ENCODE results near the gene PLEKHA4. TPM values are rescaled to one million over a fixed set of nuclear protein-coding genes. Genes with fewer than 3 reads are reported as not detected.
A peak's percentile ranks its signal among the peaks of the same experiment; 100 is the strongest.

PLEKHA4 gene
- total and polyA plus RNA-seq, 9 of the 15 experiments (the other 6 are each of a cell fraction or from before 2014, with no cell fraction given) = 0.07 to 30.8 (median 11.4) TPM

GRCh38 chr19:48872884-48873475, 4.6 kb upstream of the PLEKHA4 start (continued):
- TF ChIP-seq AFF1 (IDR thresholded peaks at IDR 0.05; ENCODE audit: low read depth in 1 of 2, partially characterized antibody in 2 of 2) = no peak
- no peak for TF ChIP-seq ZBTB12 (CRISPR knock-in tag; IDR thresholded peaks at IDR 0.05)
- peak; percentile 39; the same call in 1 of the 2 replicates for TF ChIP-seq KLF16 (IDR thresholded peaks at IDR 0.05)
- TF ChIP-seq NEUROD1 (IDR thresholded peaks at IDR 0.05; ENCODE audit: borderline replicate concordance, low read depth, low read length, partially characterized antibody) = peak; percentile 67
- TF ChIP-seq ZNF398 (CRISPR knock-in tag; IDR thresholded peaks at IDR 0.05) = no peak
- no peak for TF ChIP-seq REST (IDR thresholded peaks at IDR 0.05; ENCODE audit: borderline replicate concordance)
- no peak for TF ChIP-seq REST (CRISPR knock-in tag; IDR thresholded peaks at IDR 0.05; ENCODE audit: low read depth)
- TF ChIP-seq GTF2B (IDR thresholded peaks at IDR 0.05; ENCODE audit: extremely low read depth, insufficient read length) = peak; percentile 16
- no peak for TF ChIP-seq MTA3 (IDR thresholded peaks at IDR 0.05; ENCODE audit: borderline replicate concordance)
- 0 out of 2 replicates have a peak, but pooled peaks have one; percentile 7 for TF ChIP-seq ZNF324 (CRISPR knock-in tag; IDR thresholded peaks at IDR 0.05)
